ENCODE data around the gene MMP19.

The MMP19 gene

GRCh38 chr12:55816881-55817344 is 25.8 kb downstream of the MMP19 start:
- no peak for DNase-seq (ENCODE audit: extremely low read depth in 1 of 2, low read depth in 1 of 2)

GRCh38 chr12:55815473-55815872 is 27.3 kb downstream of the MMP19 start:
- no peak for DNase-seq (ENCODE audit: extremely low read depth in 1 of 2, low read depth in 1 of 2)

- DNase-seq (ENCODE audit: extremely low read depth in 1 of 2, low read depth in 1 of 2), result no peak
Observed at GRCh38 chr12:55814257-55814656, 28.5 kb downstream of the MMP19 start.

GRCh38 chr12:55812088-55812487 is 30.6 kb downstream of the MMP19 start:
- no peak for DNase-seq (ENCODE audit: extremely low read depth in 1 of 2, low read depth in 1 of 2)

GRCh38 chr12:55809274-55809673 is 33.5 kb downstream of the MMP19 start:
- DNase-seq (ENCODE audit: extremely low read depth in 1 of 2, low read depth in 1 of 2), result no peak

- no peak for DNase-seq (ENCODE audit: extremely low read depth in 1 of 2, low read depth in 1 of 2)
Observed at GRCh38 chr12:55806982-55807381, 35.8 kb downstream of the MMP19 start.

- no peak for DNase-seq (ENCODE audit: extremely low read depth in 1 of 2, low read depth in 1 of 2)
Observed at GRCh38 chr12:55797550-55797949, 45.2 kb downstream of the MMP19 start.

GRCh38 chr12:55797068-55797467 is 45.7 kb downstream of the MMP19 start:
- no peak for DNase-seq (ENCODE audit: extremely low read depth in 1 of 2, low read depth in 1 of 2)

- DNase-seq (ENCODE audit: extremely low read depth in 1 of 2, low read depth in 1 of 2), result no peak
Observed at GRCh38 chr12:55795950-55796349, 46.8 kb downstream of the MMP19 start.

GRCh38 chr12:55789893-55790292 is 52.8 kb downstream of the MMP19 start:
- DNase-seq (ENCODE audit: extremely low read depth in 1 of 2, low read depth in 1 of 2), result no peak

GRCh38 chr12:55789171-55789570 is 53.6 kb downstream of the MMP19 start:
- no peak for DNase-seq (ENCODE audit: extremely low read depth in 1 of 2, low read depth in 1 of 2)

GRCh38 chr12:55788546-55788945 is 54.2 kb downstream of the MMP19 start:
- no peak for DNase-seq (ENCODE audit: extremely low read depth in 1 of 2, low read depth in 1 of 2)

All from stimulated activated CD8-positive, alpha-beta memory T cell treated with anti-CD3 and anti-CD28 coated beads, Interleukin-7, amount 100 ng/mL, for 48 hours (primary cell).